A549 (cell line): ENCODE data around the gene PHACTR4. TPM values are rescaled to one million over a fixed set of nuclear protein-coding genes. Genes with fewer than 3 reads are reported as not detected.
"Not testable (repeated sequence)": the region's sequence is repeated elsewhere in the genome, so short reads cannot be mapped to it uniquely, and the experiment has no call there.

Experiments
- ATAC-seq, 2 experiments: fragments of 200-7000 bp in 1 of 2; fragments of >200 bp in 1 of 2; cut with Nextera tagmentation in 1 of 2; cut with Tn5 transposase in 1 of 2; 3 replicates each; pipeline versions ENCODE4 v1.8.0 to v1.9.1; 2018 to 2020; ENCODE audit warnings: mild to moderate bottlenecking in 1 of 2, moderate library complexity in 1 of 2
- CTCF ChIA-PET: fragments of 300-600 bp; sonication (Branson Sonifier 250); formaldehyde crosslinking; extraction: SDS; loops from one replicate; lab custom pipeline; 2021; ENCODE audit warnings: antibody characterized with exemption, inconsistent platforms; lab: Yijun Ruan, JAX
- POLR2A ChIA-PET: fragments of 350-600 bp; formaldehyde crosslinking; extraction: SDS; loops from one replicate; lab custom pipeline; 2021; ENCODE audit warnings: antibody characterized with exemption, inconsistent platforms; lab: Yijun Ruan, JAX
- DNase-seq, 2 experiments: peaks; one replicate each; pipeline versions ENCODE4 v3.0.0 to v3.0.0-alpha.2; 2011 to 2016; ENCODE audit warnings: low read depth in 1 of 2, low spot score in 1 of 2
- FAIRE-seq: peaks from 2 replicates; lab custom pipeline; 2011; peaks lifted over from hg19 to GRCh38; lab: Jason Lieb, UNC
- H3K27ac ChIP-seq, 2 experiments: fragments of >200 bp; sonication (Bioruptor Twin); formaldehyde crosslinking; 3 replicates each; pipeline ENCODE4 v1.5.1; 2016 to 2017
- H3K4me1 ChIP-seq: fragments of >200 bp; sonication (Bioruptor Twin); formaldehyde crosslinking; 3 replicates; pipeline ENCODE4 v1.6.1; 2016
- H3K4me2 ChIP-seq: fragments of >200 bp; sonication (Bioruptor Twin); formaldehyde crosslinking; 3 replicates; pipeline ENCODE4 v1.6.1; 2016
- H3K4me3 ChIP-seq: fragments of >200 bp; sonication (Bioruptor Twin); formaldehyde crosslinking; 3 replicates; pipeline ENCODE4 v1.5.1; 2016
- H3K9me3 ChIP-seq: fragments of >200 bp; sonication (Bioruptor Twin); formaldehyde crosslinking; 3 replicates; pipeline ENCODE4 v1.6.1; 2016
- CBX2 ChIP-seq: fragments of 200-600 bp; sonication (generic); IDR thresholded peaks from 2 replicates; pipeline ENCODE4 v1.6.1; 2016; ENCODE audit warnings: low read depth, mild to moderate bottlenecking, borderline replicate concordance
- ESRRA ChIP-seq: fragments of 150-350 bp; IDR thresholded peaks from 2 replicates; pipeline ENCODE4 v1.6.1; 2014; ENCODE audit warnings: mild to moderate bottlenecking, low read length, borderline replicate concordance
- HDAC2 ChIP-seq: fragments of 200-600 bp; sonication (generic); IDR thresholded peaks from 2 replicates; pipeline ENCODE4 v1.6.1; 2016
- HOXA7 ChIP-seq: fragments of 250-450 bp; sonication (Bioruptor Pico); IDR thresholded peaks from 2 replicates; pipeline ENCODE4 v1.5.0; 2020; ENCODE audit warnings: mild to moderate bottlenecking, moderate library complexity
- HOXB5 ChIP-seq: fragments of 250-450 bp; sonication (Bioruptor Pico); IDR thresholded peaks from 2 replicates; pipeline ENCODE4 v1.5.0; 2020; ENCODE audit warnings: mild to moderate bottlenecking, moderate library complexity
- KDM5A ChIP-seq: fragments of 200-600 bp; sonication (generic); IDR thresholded peaks from 2 replicates; pipeline ENCODE4 v1.6.1; 2016; ENCODE audit warnings: antibody characterized with exemption, mild to moderate bottlenecking
- MAZ ChIP-seq: fragments of 150-350 bp; IDR thresholded peaks from 2 replicates; pipeline ENCODE4 v1.6.1; 2014; ENCODE audit warnings: antibody characterized with exemption, low read depth, low read length, borderline replicate concordance
- MYC ChIP-seq: IDR thresholded peaks from 2 replicates; pipeline ENCODE4 v1.6.1; 2012; ENCODE audit warnings: mild to moderate bottlenecking, inconsistent platforms, low read length, improper control_type of control experiment, borderline replicate concordance
- RARB ChIP-seq: fragments of 250-450 bp; sonication (Bioruptor Pico); IDR thresholded peaks from 2 replicates; pipeline ENCODE4 v1.8.0; 2021; ENCODE audit warnings: mild to moderate bottlenecking, moderate library complexity
- TFCP2L1 ChIP-seq: fragments of 250-450 bp; sonication (Bioruptor Pico); IDR thresholded peaks from 2 replicates; pipeline ENCODE4 v1.5.0; 2021; ENCODE audit warnings: mild to moderate bottlenecking
- WGBS: methylation state at CpG from one replicate; pipeline ENCODE4 v1.1.6; 2017; ENCODE audit errors: missing lambda C conversion rate; 5-methylcytosine and 5-hydroxymethylcytosine counted together
- polyA plus RNA-seq, 4 experiments: library from polyadenylated mRNA; depleted of rRNA in 3 of 4; stranded (reverse); fragments of >200 nt; fragmentation: RNase III in 1 of 4; extraction: RNeasy Plus Mini Kit Qiagen cat#74134 plus additional on column Dnase treatment in 1 of 4; gene quantifications; 2 replicates in 3 of 4; 3 replicates in 1 of 4; pipeline ENCODE4 v1.2.3, GENCODE V29; 2011 to 2017
- TF ChIP-seq, protein P1 (sequence below): IDR thresholded peaks from 2 replicates; pipeline ENCODE4 v1.6.1; 2012
- TF ChIP-seq, protein P2 (sequence below): fragments of 450-650 bp; IDR thresholded peaks from 2 replicates; pipeline ENCODE4 v1.6.1; 2014; ENCODE audit warnings: antibody characterized with exemption
- TF ChIP-seq, protein P3 (sequence below): fragments of >200 bp; sonication (Bioruptor Twin); formaldehyde crosslinking; IDR thresholded peaks from 3 replicates; pipeline ENCODE4 v1.5.1; 2016

Gene PHACTR4
- polyA plus RNA-seq, 2 of the 4 experiments (the other 2 are of a cell fraction) = 17.4 to 25.0 TPM

DNA sequence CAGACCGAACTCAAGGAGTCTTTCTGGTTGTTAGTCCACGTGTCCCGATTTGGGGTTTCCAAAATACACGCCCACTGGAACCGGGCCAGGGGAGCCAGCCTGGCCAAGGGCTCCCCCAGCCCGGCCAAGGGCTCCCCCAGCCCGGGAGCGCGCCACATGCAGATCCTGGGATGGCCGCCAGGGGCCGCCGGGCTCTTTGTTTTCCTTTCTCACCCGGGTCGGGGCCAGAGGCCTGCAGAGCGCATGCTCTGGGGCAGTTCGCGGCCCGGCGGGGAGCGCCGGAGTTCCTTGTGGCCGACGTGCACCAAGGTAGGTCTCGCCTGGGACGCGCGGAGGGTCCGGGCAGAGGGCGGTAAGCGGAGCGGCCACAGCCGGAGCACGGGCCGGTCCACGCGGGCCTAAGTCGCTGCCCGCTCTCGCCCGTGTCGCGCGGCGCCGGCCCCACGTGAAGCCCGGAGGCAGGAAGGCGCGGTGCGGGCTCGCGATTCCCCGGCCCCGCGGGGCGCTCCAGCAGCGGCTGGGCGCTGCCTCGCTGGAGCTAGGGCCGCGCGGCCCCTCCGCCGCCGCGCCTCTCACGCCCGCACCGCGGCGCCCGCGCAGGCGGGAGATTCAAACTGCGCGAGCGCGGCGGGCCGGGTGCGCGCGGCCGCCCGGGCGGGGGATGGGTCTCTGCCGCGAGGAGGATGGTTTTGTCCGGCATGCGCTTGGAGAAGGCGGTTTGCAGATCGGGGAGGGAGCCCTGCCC lies 148.6 kb downstream of the PHACTR4 start (continued):
- TF ChIP-seq HOXB5 (CRISPR knock-in tag) (0 out of 2 replicates have a peak, but pooled peaks have one; percentile 21), CBX2 (no peak)

DNA sequence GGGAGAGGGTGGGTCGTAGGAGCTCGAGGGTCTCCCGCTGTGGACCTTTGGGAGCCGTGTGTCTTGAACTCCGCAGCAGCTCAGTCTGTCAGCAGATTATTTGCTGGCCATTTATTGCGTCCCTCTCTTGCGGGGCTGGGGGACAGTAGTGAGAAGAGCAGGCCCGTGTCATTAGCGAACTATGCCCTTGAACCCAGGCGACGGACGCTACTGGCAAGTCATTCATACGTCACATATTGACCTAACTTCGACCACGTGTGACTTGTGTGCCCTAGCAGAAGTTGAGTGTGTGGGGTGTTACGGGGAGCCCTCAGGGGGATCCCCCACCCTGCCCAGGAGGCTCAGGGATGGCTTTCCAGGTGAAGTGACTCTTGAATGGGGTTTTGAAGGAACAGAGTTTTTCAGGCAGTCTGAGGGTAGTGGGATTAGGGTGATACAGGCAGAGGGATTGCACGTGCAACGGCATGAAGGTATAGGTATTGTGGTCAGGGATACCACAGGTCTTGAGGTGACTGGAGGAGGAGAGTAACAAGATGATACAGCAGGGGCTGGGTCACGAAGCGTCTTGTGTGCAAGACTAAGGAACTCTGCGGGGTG lies 149.3 kb downstream of the PHACTR4 start:
- Histone ChIP-seq H3K9me3 (no peaks in the 10 kb centered on the region), H3K4me3 (peak overlapping the region; percentile 79), H3K4me2 (peak overlapping the region; percentile 91), H3K27ac (peak overlapping the region; percentile 95 to 97), H3K4me1 (peaks cover 34% of the 10 kb centered on the region)
- ChIA-PET CTCF (interaction anchor here (0.6 to 5.8 kb wide), 15 partner anchors 13 to 355 kb away, joined by 3 to 48 read pairs (median 3); no protein-coding TSS in a partner anchor), POLR2A (interaction anchor here (0.6 to 3.0 kb wide), 3 partner anchors 34 to 84 kb away, joined by 3 to 19 read pairs (median 4); partner anchors contain the start of gene TRNAU1AP)
- FAIRE-seq (no peak), ATAC-seq (0 out of 6 replicates have a peak, but pooled peaks of 1 of the 2 experiments have one; percentile 1), DNase-seq (peak in 1 of 2 experiments; percentile 68)
- WGBS = 14% methylated on average over 17 of the region's 21 CpGs
- TF ChIP-seq, protein P1, sequence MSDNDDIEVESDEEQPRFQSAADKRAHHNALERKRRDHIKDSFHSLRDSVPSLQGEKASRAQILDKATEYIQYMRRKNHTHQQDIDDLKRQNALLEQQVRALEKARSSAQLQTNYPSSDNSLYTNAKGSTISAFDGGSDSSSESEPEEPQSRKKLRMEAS = peak; percentile 81
- TF ChIP-seq, protein P2, sequence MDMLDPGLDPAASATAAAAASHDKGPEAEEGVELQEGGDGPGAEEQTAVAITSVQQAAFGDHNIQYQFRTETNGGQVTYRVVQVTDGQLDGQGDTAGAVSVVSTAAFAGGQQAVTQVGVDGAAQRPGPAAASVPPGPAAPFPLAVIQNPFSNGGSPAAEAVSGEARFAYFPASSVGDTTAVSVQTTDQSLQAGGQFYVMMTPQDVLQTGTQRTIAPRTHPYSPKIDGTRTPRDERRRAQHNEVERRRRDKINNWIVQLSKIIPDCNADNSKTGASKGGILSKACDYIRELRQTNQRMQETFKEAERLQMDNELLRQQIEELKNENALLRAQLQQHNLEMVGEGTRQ = peak; percentile 40; the same call in 1 of the 2 replicates
- no peak for TF ChIP-seq TFCP2L1 (CRISPR knock-in tag)

DNA sequence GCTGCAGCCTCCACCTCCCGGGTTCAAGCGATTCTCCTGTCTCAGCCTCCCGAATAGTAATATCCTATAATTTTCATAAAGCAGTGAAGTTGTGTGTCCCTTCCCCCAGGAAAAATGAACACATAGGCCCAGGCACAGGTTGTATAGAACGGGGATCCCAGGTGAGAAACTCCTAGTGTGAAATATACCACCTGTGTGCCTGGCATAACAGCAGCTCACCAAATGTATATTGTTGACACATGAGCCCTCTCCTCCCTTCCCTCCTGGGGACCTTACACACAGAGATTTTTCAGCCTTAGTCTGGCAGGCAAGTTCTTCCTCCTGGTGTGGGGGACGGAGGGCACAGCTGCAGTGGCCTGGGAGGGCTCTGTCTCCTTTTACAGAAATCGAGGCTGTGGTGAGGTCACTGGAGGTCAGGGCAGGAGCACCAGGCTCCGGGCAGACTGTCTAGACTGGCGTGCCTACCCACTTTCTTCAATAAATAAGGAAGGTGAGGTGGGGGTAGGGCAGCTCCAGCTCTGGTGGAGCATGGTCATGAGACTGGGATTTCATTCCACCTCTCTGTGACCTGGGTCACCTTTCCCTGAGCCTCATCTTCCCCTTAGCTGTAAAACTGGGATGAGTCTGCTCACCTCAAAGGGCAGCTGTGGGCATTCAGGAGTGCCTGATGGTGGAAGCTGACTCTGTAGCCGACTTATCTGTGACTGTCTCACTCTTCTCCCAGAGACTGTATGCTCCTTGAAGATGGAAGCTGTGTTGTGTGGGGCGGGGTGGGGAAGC lies 150.6 kb downstream of the PHACTR4 start:
- H3K27ac ChIP-seq = peak overlapping the region in 1 of 2 experiments; percentile 65; a peak in 3 of 6 replicates
- no peak overlapping the region for H3K4me3 ChIP-seq
- no peaks in the 10 kb centered on the region for H3K9me3 ChIP-seq
- no peak for ATAC-seq
- FAIRE-seq = no peak
- WGBS = 82% methylated on average over 8 of the region's 10 CpGs
- ChIA-PET POLR2A (no interaction called here), CTCF (interaction anchor here (0.7 to 5.8 kb wide), 2 partner anchors 83 to 118 kb away, joined by 3 to 48 read pairs; no protein-coding TSS in a partner anchor)
- H3K4me1 ChIP-seq = peaks cover 34% of the 10 kb centered on the region
- H3K4me2 ChIP-seq = peak overlapping the region; percentile 91; the same call in 1 of the 3 replicates
- no peak for DNase-seq
- TF ChIP-seq, protein P3, sequence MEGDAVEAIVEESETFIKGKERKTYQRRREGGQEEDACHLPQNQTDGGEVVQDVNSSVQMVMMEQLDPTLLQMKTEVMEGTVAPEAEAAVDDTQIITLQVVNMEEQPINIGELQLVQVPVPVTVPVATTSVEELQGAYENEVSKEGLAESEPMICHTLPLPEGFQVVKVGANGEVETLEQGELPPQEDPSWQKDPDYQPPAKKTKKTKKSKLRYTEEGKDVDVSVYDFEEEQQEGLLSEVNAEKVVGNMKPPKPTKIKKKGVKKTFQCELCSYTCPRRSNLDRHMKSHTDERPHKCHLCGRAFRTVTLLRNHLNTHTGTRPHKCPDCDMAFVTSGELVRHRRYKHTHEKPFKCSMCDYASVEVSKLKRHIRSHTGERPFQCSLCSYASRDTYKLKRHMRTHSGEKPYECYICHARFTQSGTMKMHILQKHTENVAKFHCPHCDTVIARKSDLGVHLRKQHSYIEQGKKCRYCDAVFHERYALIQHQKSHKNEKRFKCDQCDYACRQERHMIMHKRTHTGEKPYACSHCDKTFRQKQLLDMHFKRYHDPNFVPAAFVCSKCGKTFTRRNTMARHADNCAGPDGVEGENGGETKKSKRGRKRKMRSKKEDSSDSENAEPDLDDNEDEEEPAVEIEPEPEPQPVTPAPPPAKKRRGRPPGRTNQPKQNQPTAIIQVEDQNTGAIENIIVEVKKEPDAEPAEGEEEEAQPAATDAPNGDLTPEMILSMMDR = no peak
- TF ChIP-seq KDM5A = no peak
- TF ChIP-seq ESRRA = no peak
- no peak for TF ChIP-seq HDAC2
- TF ChIP-seq MYC = no peak
- no peak for TF ChIP-seq CBX2
- no peak for TF ChIP-seq HOXA7 (CRISPR knock-in tag)
- no peak for TF ChIP-seq MAZ
- TF ChIP-seq, protein P2 = no peak
- TF ChIP-seq RARB (CRISPR knock-in tag) = no peak

DNA sequence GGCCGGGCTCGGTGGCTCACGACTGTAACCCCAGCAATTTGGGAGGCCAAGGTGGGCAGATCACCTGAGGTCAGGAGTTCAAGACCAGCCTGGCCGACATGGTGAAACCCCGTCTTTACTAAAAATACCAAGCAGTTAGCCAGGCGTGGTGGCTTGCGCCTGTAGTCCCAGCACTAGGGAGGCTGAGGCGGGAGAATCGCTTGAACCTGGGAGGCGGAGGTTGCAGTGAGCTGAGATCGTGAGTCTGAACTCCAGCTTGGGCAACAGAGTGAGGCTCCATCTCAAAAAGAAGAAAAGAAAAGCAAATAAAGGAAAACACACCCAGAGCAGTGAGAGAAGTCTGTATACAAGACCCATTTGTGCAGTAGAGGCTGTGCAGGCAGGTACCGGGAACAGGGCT lies 151.3 kb downstream of the PHACTR4 start:
- H3K27ac ChIP-seq = peak overlapping the region in 1 of 2 experiments; percentile 65; a peak in 1 of 6 replicates

More for the DNA sequence above, 151.3 kb downstream of the PHACTR4 start:
- not testable (repeated sequence) for FAIRE-seq, H3K4me2 ChIP-seq, DNase-seq, H3K4me3 ChIP-seq, ATAC-seq, H3K9me3 ChIP-seq
- CTCF ChIA-PET = interaction anchor here (5.8 kb wide), 1 partner anchor 82 kb away, joined by 48 read pairs; no protein-coding TSS in a partner anchor
- POLR2A ChIA-PET = interaction anchor here (0.5 kb wide), 1 partner anchor 126 kb away, joined by 3 read pairs; no protein-coding TSS in a partner anchor
- 89% methylated on average over 10 of the region's 12 CpGs for WGBS
- peaks cover 38% of the 10 kb centered on the region for H3K4me1 ChIP-seq
